ENCODE measurements around the gene TTC34. TPM values are rescaled to one million over a fixed set of nuclear protein-coding genes. Genes with fewer than 3 reads are reported as not detected.

The TTC34 gene
- total and polyA plus RNA-seq, 2 of the 13 experiments (the other 11 are each of a cell fraction or from before 2014, with no cell fraction given), result 0.07 to 0.11 TPM

DNA sequence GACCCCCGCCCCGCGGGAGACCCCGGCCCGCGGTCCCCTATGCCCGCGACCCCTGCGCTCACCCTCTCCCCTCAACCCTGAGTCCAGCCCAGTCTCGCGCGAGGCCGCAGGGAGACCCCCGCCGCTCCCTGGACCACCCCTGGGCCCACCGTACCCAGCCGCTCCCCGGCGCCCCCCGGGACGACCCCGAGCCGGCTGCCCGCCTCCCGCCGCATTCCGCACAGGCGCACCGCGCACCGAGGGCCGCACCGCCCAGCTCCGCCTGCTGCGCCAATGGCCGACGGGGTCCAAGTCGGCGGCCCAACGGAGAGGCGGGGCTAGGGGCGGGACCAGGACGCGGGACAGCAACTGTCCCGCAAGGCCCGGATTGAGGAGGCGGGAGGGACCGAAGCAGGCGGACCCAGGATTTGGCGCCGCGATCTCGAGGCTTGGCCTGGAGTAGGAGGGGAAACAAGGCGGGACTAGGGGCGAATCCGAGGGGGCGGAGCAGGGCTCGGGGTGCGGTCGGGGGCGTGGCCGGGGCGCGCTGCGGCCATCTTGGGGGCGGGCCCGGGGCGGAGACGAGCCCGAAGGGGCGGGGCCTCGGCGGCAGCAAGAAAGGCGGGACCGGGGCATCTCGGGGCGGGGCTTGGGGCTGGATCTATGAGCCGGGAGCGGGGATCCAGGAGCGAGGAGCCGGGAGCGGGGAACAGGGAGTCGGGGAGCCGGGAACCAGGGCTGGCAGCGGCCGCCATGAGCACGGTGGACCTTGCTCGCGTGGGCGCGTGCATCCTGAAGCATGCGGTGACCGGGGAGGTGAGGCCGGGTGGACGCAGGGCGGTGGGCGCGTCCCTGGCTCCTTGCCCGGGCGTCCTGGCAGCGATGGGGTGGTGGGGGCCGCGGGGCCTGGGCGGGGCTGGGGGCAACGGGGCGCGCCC is 215.1 kb downstream of the TTC34 start, which contains the start of gene PRXL2B (continued):
- peak; percentile 34; the same call in 1 of the 2 replicates for TF ChIP-seq RNF2 (conservative IDR thresholded peaks at IDR 0.05; ENCODE audit: low read depth)
- TF ChIP-seq, protein P1, sequence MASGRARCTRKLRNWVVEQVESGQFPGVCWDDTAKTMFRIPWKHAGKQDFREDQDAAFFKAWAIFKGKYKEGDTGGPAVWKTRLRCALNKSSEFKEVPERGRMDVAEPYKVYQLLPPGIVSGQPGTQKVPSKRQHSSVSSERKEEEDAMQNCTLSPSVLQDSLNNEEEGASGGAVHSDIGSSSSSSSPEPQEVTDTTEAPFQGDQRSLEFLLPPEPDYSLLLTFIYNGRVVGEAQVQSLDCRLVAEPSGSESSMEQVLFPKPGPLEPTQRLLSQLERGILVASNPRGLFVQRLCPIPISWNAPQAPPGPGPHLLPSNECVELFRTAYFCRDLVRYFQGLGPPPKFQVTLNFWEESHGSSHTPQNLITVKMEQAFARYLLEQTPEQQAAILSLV (CRISPR knock-in tag; IDR thresholded peaks at IDR 0.05; ENCODE audit: borderline replicate concordance), result peak; percentile 8; the same call in 1 of the 2 replicates
- TF ChIP-seq POLR2G (IDR thresholded peaks at IDR 0.05; ENCODE audit: low read depth, low read length), result peak; percentile 73
- TF ChIP-seq KAT7 (CRISPR knock-in tag; IDR thresholded peaks at IDR 0.05; ENCODE audit: borderline replicate concordance), result 0 out of 2 replicates have a peak, but pooled peaks have one; percentile 23
- TF ChIP-seq, protein P2, sequence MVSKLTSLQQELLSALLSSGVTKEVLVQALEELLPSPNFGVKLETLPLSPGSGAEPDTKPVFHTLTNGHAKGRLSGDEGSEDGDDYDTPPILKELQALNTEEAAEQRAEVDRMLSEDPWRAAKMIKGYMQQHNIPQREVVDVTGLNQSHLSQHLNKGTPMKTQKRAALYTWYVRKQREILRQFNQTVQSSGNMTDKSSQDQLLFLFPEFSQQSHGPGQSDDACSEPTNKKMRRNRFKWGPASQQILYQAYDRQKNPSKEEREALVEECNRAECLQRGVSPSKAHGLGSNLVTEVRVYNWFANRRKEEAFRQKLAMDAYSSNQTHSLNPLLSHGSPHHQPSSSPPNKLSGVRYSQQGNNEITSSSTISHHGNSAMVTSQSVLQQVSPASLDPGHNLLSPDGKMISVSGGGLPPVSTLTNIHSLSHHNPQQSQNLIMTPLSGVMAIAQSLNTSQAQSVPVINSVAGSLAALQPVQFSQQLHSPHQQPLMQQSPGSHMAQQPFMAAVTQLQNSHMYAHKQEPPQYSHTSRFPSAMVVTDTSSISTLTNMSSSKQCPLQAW (CRISPR knock-in tag; IDR thresholded peaks at IDR 0.05), result peak; percentile 53; the same call in 1 of the 2 replicates
- TF ChIP-seq NR2F6 (IDR thresholded peaks at IDR 0.05), result no peak
- peak; percentile 13; the same call in 1 of the 2 replicates for TF ChIP-seq NR2F6 (CRISPR knock-in tag; IDR thresholded peaks at IDR 0.05)
- 0 out of 4 replicates have a peak, but pooled peaks of 1 of the 2 experiments have one; percentile 38 for TF ChIP-seq POLR2A (IDR thresholded peaks at IDR 0.05; ENCODE audit: insufficient read depth in 1 of 2, low read depth in 2 of 2, low read length in 2 of 2)
- peak; percentile 0; the same call in 1 of the 2 replicates for TF ChIP-seq ERF (CRISPR knock-in tag; IDR thresholded peaks at IDR 0.05)
- 0 out of 2 replicates have a peak, but pooled peaks have one; percentile 10 for TF ChIP-seq ZSCAN21 (CRISPR knock-in tag; IDR thresholded peaks at IDR 0.05; ENCODE audit: borderline replicate concordance)
- TF ChIP-seq, protein P3, sequence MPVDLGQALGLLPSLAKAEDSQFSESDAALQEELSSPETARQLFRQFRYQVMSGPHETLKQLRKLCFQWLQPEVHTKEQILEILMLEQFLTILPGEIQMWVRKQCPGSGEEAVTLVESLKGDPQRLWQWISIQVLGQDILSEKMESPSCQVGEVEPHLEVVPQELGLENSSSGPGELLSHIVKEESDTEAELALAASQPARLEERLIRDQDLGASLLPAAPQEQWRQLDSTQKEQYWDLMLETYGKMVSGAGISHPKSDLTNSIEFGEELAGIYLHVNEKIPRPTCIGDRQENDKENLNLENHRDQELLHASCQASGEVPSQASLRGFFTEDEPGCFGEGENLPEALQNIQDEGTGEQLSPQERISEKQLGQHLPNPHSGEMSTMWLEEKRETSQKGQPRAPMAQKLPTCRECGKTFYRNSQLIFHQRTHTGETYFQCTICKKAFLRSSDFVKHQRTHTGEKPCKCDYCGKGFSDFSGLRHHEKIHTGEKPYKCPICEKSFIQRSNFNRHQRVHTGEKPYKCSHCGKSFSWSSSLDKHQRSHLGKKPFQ (CRISPR knock-in tag; IDR thresholded peaks at IDR 0.05; ENCODE audit: insufficient replicate concordance), result peak; percentile 50
- TF ChIP-seq, protein P4, sequence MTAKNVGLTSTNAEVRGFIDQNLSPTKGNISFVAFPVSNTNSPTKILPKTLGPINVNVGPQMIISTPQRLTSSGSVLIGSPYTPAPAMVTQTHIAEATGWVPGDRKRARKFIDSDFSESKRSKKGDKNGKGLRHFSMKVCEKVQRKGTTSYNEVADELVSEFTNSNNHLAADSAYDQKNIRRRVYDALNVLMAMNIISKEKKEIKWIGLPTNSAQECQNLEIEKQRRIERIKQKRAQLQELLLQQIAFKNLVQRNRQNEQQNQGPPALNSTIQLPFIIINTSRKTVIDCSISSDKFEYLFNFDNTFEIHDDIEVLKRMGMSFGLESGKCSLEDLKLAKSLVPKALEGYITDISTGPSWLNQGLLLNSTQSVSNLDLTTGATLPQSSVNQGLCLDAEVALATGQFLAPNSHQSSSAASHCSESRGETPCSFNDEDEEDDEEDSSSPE (CRISPR knock-in tag; IDR thresholded peaks at IDR 0.05), result peak; percentile 87
- TF ChIP-seq, protein P5, sequence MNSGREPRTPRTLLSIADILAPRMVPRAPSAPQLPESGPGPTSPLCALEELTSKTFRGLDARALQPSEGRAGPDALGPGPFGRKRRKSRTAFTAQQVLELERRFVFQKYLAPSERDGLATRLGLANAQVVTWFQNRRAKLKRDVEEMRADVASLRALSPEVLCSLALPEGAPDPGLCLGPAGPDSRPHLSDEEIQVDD (CRISPR knock-in tag; IDR thresholded peaks at IDR 0.05; ENCODE audit: borderline replicate concordance), result no peak
- TF ChIP-seq, protein P6, sequence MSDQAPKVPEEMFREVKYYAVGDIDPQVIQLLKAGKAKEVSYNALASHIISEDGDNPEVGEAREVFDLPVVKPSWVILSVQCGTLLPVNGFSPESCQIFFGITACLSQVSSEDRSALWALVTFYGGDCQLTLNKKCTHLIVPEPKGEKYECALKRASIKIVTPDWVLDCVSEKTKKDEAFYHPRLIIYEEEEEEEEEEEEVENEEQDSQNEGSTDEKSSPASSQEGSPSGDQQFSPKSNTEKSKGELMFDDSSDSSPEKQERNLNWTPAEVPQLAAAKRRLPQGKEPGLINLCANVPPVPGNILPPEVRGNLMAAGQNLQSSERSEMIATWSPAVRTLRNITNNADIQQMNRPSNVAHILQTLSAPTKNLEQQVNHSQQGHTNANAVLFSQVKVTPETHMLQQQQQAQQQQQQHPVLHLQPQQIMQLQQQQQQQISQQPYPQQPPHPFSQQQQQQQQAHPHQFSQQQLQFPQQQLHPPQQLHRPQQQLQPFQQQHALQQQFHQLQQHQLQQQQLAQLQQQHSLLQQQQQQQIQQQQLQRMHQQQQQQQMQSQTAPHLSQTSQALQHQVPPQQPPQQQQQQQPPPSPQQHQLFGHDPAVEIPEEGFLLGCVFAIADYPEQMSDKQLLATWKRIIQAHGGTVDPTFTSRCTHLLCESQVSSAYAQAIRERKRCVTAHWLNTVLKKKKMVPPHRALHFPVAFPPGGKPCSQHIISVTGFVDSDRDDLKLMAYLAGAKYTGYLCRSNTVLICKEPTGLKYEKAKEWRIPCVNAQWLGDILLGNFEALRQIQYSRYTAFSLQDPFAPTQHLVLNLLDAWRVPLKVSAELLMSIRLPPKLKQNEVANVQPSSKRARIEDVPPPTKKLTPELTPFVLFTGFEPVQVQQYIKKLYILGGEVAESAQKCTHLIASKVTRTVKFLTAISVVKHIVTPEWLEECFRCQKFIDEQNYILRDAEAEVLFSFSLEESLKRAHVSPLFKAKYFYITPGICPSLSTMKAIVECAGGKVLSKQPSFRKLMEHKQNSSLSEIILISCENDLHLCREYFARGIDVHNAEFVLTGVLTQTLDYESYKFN (CRISPR knock-in tag; conservative IDR thresholded peaks at IDR 0.05), result peak; percentile 45
- no peak for TF ChIP-seq SP1 (IDR thresholded peaks at IDR 0.05)
- peak; percentile 78; the same call in 1 of the 2 replicates for TF ChIP-seq SP1 (CRISPR knock-in tag; IDR thresholded peaks at IDR 0.05)
- no peak for TF ChIP-seq PITX1 (CRISPR knock-in tag; IDR thresholded peaks at IDR 0.05)

Data from HepG2 (cell line).